ENCODE results near the gene COPZ2. TPM values are rescaled to one million over a fixed set of nuclear protein-coding genes. Genes with fewer than 3 reads are reported as not detected.

The COPZ2 gene
- total and polyA plus RNA-seq, 9 of the 15 experiments (the other 6 are each of a cell fraction or from before 2014, with no cell fraction given), result 0.22 to 0.49 TPM; not detected in 7

DNA sequence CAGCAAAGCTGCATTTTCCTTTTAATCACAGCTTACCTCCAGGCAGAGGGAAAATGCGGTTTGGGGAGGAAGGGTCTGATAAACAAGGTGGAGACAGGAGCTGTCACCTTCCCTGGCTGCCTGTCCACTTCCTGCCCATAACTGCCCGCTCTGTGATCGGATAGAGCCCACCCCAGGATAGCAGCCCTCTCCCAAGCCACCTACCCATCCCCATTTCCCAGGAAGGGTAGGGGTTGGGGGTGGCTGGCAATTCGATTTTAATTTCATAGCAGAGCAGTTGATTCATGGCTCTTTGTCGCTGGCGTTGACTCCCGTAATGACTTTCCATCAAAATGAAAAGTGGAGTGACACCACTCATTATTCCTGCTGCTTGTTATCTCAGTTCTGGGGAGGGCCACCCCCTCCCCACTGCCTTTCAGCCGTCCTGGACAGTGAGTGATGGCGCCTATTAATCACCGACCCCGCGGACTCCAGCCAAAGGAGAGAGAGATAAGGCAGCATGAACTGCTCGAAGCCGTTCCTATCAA lies 55.4 kb downstream of the COPZ2 start (continued):
- no peak for TF ChIP-seq ZNF212 (CRISPR knock-in tag; IDR thresholded peaks at IDR 0.05)
- TF ChIP-seq DDX20 (tag; IDR thresholded peaks at IDR 0.05; ENCODE audit: low read depth), result no peak
- TF ChIP-seq KHSRP (IDR thresholded peaks at IDR 0.05), result no peak
- TF ChIP-seq SNRNP70 (optimal IDR thresholded peaks at IDR 0.05; ENCODE audit: low read depth, low read length), result no peak
- TF ChIP-seq CBFA2T2 (conservative IDR thresholded peaks at IDR 0.05), result peak; percentile 46
- peak; percentile 82; the same call in 1 of the 2 replicates for TF ChIP-seq GTF2E2 (tag; IDR thresholded peaks at IDR 0.05)
- TF ChIP-seq WHSC1 (IDR thresholded peaks at IDR 0.05; ENCODE audit: low read length), result no peak
- no peak for TF ChIP-seq YY1 (IDR thresholded peaks at IDR 0.05; ENCODE audit: borderline replicate concordance in 1 of 3, control insufficient read depth in 1 of 3, extremely low read depth in 1 of 3, insufficient read depth in 3 of 3, insufficient read length in 1 of 3, insufficient replicate concordance in 2 of 3, low read depth in 1 of 3, low read length in 2 of 3)
- TF ChIP-seq MYC (IDR thresholded peaks at IDR 0.05; ENCODE audit: low read depth, low read length), result no peak
- TF ChIP-seq MYC (CRISPR knock-in tag; IDR thresholded peaks at IDR 0.05; ENCODE audit: borderline replicate concordance, low read depth), result no peak
- TF ChIP-seq, protein P1, sequence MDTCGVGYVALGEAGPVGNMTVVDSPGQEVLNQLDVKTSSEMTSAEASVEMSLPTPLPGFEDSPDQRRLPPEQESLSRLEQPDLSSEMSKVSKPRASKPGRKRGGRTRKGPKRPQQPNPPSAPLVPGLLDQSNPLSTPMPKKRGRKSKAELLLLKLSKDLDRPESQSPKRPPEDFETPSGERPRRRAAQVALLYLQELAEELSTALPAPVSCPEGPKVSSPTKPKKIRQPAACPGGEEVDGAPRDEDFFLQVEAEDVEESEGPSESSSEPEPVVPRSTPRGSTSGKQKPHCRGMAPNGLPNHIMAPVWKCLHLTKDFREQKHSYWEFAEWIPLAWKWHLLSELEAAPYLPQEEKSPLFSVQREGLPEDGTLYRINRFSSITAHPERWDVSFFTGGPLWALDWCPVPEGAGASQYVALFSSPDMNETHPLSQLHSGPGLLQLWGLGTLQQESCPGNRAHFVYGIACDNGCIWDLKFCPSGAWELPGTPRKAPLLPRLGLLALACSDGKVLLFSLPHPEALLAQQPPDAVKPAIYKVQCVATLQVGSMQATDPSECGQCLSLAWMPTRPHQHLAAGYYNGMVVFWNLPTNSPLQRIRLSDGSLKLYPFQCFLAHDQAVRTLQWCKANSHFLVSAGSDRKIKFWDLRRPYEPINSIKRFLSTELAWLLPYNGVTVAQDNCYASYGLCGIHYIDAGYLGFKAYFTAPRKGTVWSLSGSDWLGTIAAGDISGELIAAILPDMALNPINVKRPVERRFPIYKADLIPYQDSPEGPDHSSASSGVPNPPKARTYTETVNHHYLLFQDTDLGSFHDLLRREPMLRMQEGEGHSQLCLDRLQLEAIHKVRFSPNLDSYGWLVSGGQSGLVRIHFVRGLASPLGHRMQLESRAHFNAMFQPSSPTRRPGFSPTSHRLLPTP (IDR thresholded peaks at IDR 0.05; ENCODE audit: borderline replicate concordance, extremely low read depth, insufficient read length), result no peak
- no peak for TF ChIP-seq MCM7 (IDR thresholded peaks at IDR 0.05)
- TF ChIP-seq ZFP36 (IDR thresholded peaks at IDR 0.05; ENCODE audit: low read depth, low read length, partially characterized antibody), result peak; percentile 52
- TF ChIP-seq ADNP (tag; IDR thresholded peaks at IDR 0.05), result no peak
- TF ChIP-seq SIN3B (IDR thresholded peaks at IDR 0.05; ENCODE audit: low read depth), result no peak
- no peak for TF ChIP-seq THRAP3 (IDR thresholded peaks at IDR 0.05; ENCODE audit: borderline replicate concordance)
- TF ChIP-seq ZFPM2 (CRISPR knock-in tag; IDR thresholded peaks at IDR 0.05), result 0 out of 2 replicates have a peak, but pooled peaks have one; percentile 52
- peak; percentile 36; the same call in 1 of the 2 replicates for TF ChIP-seq CREM (IDR thresholded peaks at IDR 0.05; ENCODE audit: low read depth)
- peak; percentile 35 to 53; a peak in 2 of 4 replicates for TF ChIP-seq KDM1A (IDR thresholded peaks at IDR 0.05)
- no peak for TF ChIP-seq RBM39 (optimal IDR thresholded peaks at IDR 0.05; ENCODE audit: low read depth, low read length)
- TF ChIP-seq HDAC8 (tag; IDR thresholded peaks at IDR 0.05), result no peak
- peak; percentile 51; the same call in 1 of the 2 replicates for TF ChIP-seq SOX6 (IDR thresholded peaks at IDR 0.05)
- peak; percentile 75 for TF ChIP-seq SMARCA4 (IDR thresholded peaks at IDR 0.05)
- TF ChIP-seq BCLAF1 (IDR thresholded peaks at IDR 0.05; ENCODE audit: borderline replicate concordance in 1 of 2, control insufficient read depth in 1 of 2, low read depth in 2 of 2, low read length in 1 of 2), result no peak

All from K562 (cell line).